Skeletal muscle satellite cell (primary cell): Measurements from ENCODE around the gene PRAMEF13.
"Not testable (repeated sequence)": the region's sequence is repeated elsewhere in the genome, so short reads cannot be mapped to it uniquely, and the experiment has no call there.

ENCODE experiments used
- H3K27me3 ChIP-seq: 2 replicates; pipeline ENCODE4 v1.7.0; 2013; ENCODE audit warnings: low read length; ENCODE audit not compliant: control insufficient read depth, insufficient read depth
- H3K36me3 ChIP-seq: 2 replicates; pipeline ENCODE4 v1.7.0; 2013; ENCODE audit warnings: mild to moderate bottlenecking, control low read depth, low read length; ENCODE audit not compliant: insufficient read depth
- H3K4me1 ChIP-seq: 2 replicates; pipeline ENCODE4 v1.7.0; 2013; ENCODE audit warnings: low read length; ENCODE audit not compliant: control insufficient read depth, insufficient read depth
- H3K4me2 ChIP-seq: 2 replicates; pipeline ENCODE4 v1.7.0; 2013; ENCODE audit warnings: mild to moderate bottlenecking, low read length
- H3K4me3 ChIP-seq: 2 replicates; pipeline ENCODE4 v1.7.0; 2013; ENCODE audit warnings: low read length
- H3K9ac ChIP-seq: 2 replicates; pipeline ENCODE4 v1.7.0; 2013; ENCODE audit warnings: mild to moderate bottlenecking, low read depth, low read length, moderate library complexity
- H3K9me3 ChIP-seq: replicated peaks from 2 replicates; pipeline ENCODE4 v1.7.0; 2013; ENCODE audit warnings: mild to moderate bottlenecking, control low read depth, low read length

Gene PRAMEF13

DNA sequence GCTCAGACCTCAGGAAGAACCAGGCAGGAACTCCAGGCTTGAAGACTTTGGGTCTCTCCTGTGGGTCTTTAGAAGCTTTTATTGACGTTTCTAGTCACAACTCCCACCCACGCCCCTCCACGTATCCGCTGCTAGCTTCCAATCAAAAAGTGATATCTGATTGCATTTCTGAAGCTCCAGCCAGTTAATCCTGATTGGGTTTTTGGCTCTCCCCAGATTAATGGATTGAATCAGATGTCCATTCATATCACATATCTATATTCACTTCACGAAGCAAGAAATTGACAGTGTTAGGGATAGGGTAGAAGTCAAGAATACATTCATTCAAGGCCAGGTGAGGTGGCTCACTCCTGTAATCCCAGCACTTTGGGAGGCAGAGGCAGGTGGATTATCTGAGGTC, 45.3 kb downstream of the PRAMEF13 start, which contains the start of gene PRAMEF26:
TSS of gene PRAMEF26 (minus strand) at position 101 of the 400 bp plus-strand sequence. CDS start 2,914 bp downstream, outside the sequence.
- H3K36me3 ChIP-seq, H3K27me3 ChIP-seq, H3K4me2 ChIP-seq, H3K4me1 ChIP-seq, H3K9ac ChIP-seq, H3K9me3 ChIP-seq, H3K4me3 ChIP-seq: not testable (repeated sequence)
